ENCODE data around the gene TRPC6. TPM values are rescaled to one million over a fixed set of nuclear protein-coding genes. Genes with fewer than 3 reads are reported as not detected.
"Not testable (repeated sequence)": the region's sequence is repeated elsewhere in the genome, so short reads cannot be mapped to it uniquely, and the experiment has no call there.

Gene TRPC6
- polyA plus RNA-seq, 6 donors from 2014 or later, result 0.51 TPM; not detected in 5

GRCh38 chr11:101464388-101464787, 119.4 kb downstream of the TRPC6 start:
- not testable (repeated sequence) for H3K9me3 Mint-ChIP-seq; H3K27ac Mint-ChIP-seq; H3K4me1 Mint-ChIP-seq; DNase-seq; H3K4me3 Mint-ChIP-seq; H3K27me3 Mint-ChIP-seq; ATAC-seq (ENCODE audit: low read depth in 2 of 2); H3K36me3 Mint-ChIP-seq

- Mint-ChIP-seq H3K4me1 (no peaks in the 10 kb centered on the region), H3K9me3 (peaks cover 0 to 4% (median 0%) of the 10 kb centered on the region in 7 donors), H3K27me3 (no peaks in the 10 kb centered on the region), H3K36me3 (no peaks in the 10 kb centered on the region), H3K27ac (no peak overlapping the region), H3K4me3 (no peak overlapping the region)
- ATAC-seq (ENCODE audit: low read depth in 2 of 2) (no peak), DNase-seq (no peak)
Observed at GRCh38 chr11:101459020-101459419, 124.8 kb downstream of the TRPC6 start.

GRCh38 chr11:101458161-101458560, 125.6 kb downstream of the TRPC6 start:
- Mint-ChIP-seq H3K27ac (no peak overlapping the region), H3K36me3 (no peaks in the 10 kb centered on the region), H3K9me3 (peaks cover 0 to 4% (median 0%) of the 10 kb centered on the region in 7 donors), H3K27me3 (no peaks in the 10 kb centered on the region), H3K4me1 (no peaks in the 10 kb centered on the region), H3K4me3 (no peak overlapping the region)
- no peak for DNase-seq
- no peak for ATAC-seq (ENCODE audit: low read depth in 2 of 2)

- ATAC-seq (ENCODE audit: low read depth in 2 of 2) (no peak), DNase-seq (no peak)
- peaks cover 0 to 4% (median 0%) of the 10 kb centered on the region in 7 donors for H3K9me3 Mint-ChIP-seq
- no peaks in the 10 kb centered on the region for H3K27me3 Mint-ChIP-seq
- no peaks in the 10 kb centered on the region for H3K4me1 Mint-ChIP-seq
- H3K27ac Mint-ChIP-seq, result no peak overlapping the region
- H3K36me3 Mint-ChIP-seq, result no peaks in the 10 kb centered on the region
- H3K4me3 Mint-ChIP-seq, result no peak overlapping the region
Observed at GRCh38 chr11:101456812-101457211, 127.0 kb downstream of the TRPC6 start.

- no peaks in the 10 kb centered on the region for H3K9me3 Mint-ChIP-seq
- no peaks in the 10 kb centered on the region for H3K4me1 Mint-ChIP-seq
- H3K27me3 Mint-ChIP-seq, result no peaks in the 10 kb centered on the region
- H3K4me3 Mint-ChIP-seq, result no peak overlapping the region
- H3K36me3 Mint-ChIP-seq, result no peaks in the 10 kb centered on the region
- DNase-seq (no peak), ATAC-seq (ENCODE audit: low read depth in 2 of 2) (no peak)
- no peak overlapping the region for H3K27ac Mint-ChIP-seq
Observed at GRCh38 chr11:101453682-101454081, 130.1 kb downstream of the TRPC6 start.

GRCh38 chr11:101448881-101449442, 134.8 kb downstream of the TRPC6 start:
- H3K4me3 Mint-ChIP-seq, result no peak overlapping the region
- H3K36me3 Mint-ChIP-seq, result no peaks in the 10 kb centered on the region
- DNase-seq (no peak), ATAC-seq (ENCODE audit: low read depth in 2 of 2) (no peak)
- peaks cover 0 to 7% (median 0%) of the 10 kb centered on the region in 3 donors for H3K27me3 Mint-ChIP-seq
- H3K27ac Mint-ChIP-seq, result no peak overlapping the region
- peaks cover 0 to 2% (median 0%) of the 10 kb centered on the region in 7 donors for H3K9me3 Mint-ChIP-seq
- H3K4me1 Mint-ChIP-seq, result peaks cover 0 to 5% (median 0%) of the 10 kb centered on the region in 3 donors

- ATAC-seq (ENCODE audit: low read depth in 2 of 2) (no peak), DNase-seq (no peak)
- peaks cover 0 to 7% (median 0%) of the 10 kb centered on the region in 3 donors for H3K27me3 Mint-ChIP-seq
- H3K4me3 Mint-ChIP-seq, result no peak overlapping the region
- no peak overlapping the region for H3K27ac Mint-ChIP-seq
- H3K4me1 Mint-ChIP-seq, result peaks cover 0 to 5% (median 0%) of the 10 kb centered on the region in 3 donors
- peaks cover 0 to 5% (median 0%) of the 10 kb centered on the region in 7 donors for H3K9me3 Mint-ChIP-seq
- H3K36me3 Mint-ChIP-seq, result no peaks in the 10 kb centered on the region
Observed at GRCh38 chr11:101446726-101447125, 137.1 kb downstream of the TRPC6 start.

- no peak for ATAC-seq (ENCODE audit: low read depth in 2 of 2)
- Mint-ChIP-seq H3K27ac (no peak overlapping the region), H3K27me3 (peaks cover 0 to 7% (median 0%) of the 10 kb centered on the region in 3 donors), H3K4me3 (no peak overlapping the region), H3K36me3 (no peaks in the 10 kb centered on the region), H3K4me1 (peaks cover 0 to 5% (median 0%) of the 10 kb centered on the region in 3 donors), H3K9me3 (peaks cover 0 to 5% (median 0%) of the 10 kb centered on the region in 7 donors)
- DNase-seq, result no peak
Observed at GRCh38 chr11:101446238-101446637, 137.6 kb downstream of the TRPC6 start.

GRCh38 chr11:101445761-101446160, 138.0 kb downstream of the TRPC6 start:
- no peak overlapping the region for H3K4me3 Mint-ChIP-seq
- no peaks in the 10 kb centered on the region for H3K36me3 Mint-ChIP-seq
- no peak for DNase-seq
- peaks cover 0 to 5% (median 0%) of the 10 kb centered on the region in 7 donors for H3K9me3 Mint-ChIP-seq
- peaks cover 0 to 7% (median 0%) of the 10 kb centered on the region in 3 donors for H3K27me3 Mint-ChIP-seq
- peaks cover 0 to 5% (median 0%) of the 10 kb centered on the region in 3 donors for H3K4me1 Mint-ChIP-seq
- no peak overlapping the region for H3K27ac Mint-ChIP-seq
- no peak for ATAC-seq (ENCODE audit: low read depth in 2 of 2)

- H3K4me1 Mint-ChIP-seq, result peaks cover 0 to 5% (median 0%) of the 10 kb centered on the region in 3 donors
- no peaks in the 10 kb centered on the region for H3K36me3 Mint-ChIP-seq
- peaks cover 0 to 5% (median 0%) of the 10 kb centered on the region in 7 donors for H3K9me3 Mint-ChIP-seq
- H3K27me3 Mint-ChIP-seq, result peaks cover 0 to 7% (median 0%) of the 10 kb centered on the region in 3 donors
- DNase-seq (no peak), ATAC-seq (ENCODE audit: low read depth in 2 of 2) (no peak)
- H3K27ac Mint-ChIP-seq, result no peak overlapping the region
- H3K4me3 Mint-ChIP-seq, result no peak overlapping the region
Observed at GRCh38 chr11:101444851-101445250, 139.0 kb downstream of the TRPC6 start.

- Mint-ChIP-seq H3K9me3 (peaks cover 0 to 5% (median under 1%) of the 10 kb centered on the region in 7 donors), H3K27ac (no peak overlapping the region)
Observed at GRCh38 chr11:101444164-101444563, 139.6 kb downstream of the TRPC6 start.

GRCh38 chr11:101442936-101443521, 140.8 kb downstream of the TRPC6 start:
- Mint-ChIP-seq H3K9me3 (peaks cover 0 to 5% (median 2%) of the 10 kb centered on the region in 7 donors), H3K36me3 (no peaks in the 10 kb centered on the region), H3K4me3 (no peak overlapping the region), H3K27me3 (peaks cover 0 to 7% (median 0%) of the 10 kb centered on the region in 3 donors), H3K27ac (no peak overlapping the region), H3K4me1 (peaks cover 0 to 5% (median 0%) of the 10 kb centered on the region in 3 donors)
- ATAC-seq (ENCODE audit: low read depth in 2 of 2) (no peak), DNase-seq (no peak)

More at GRCh38 chr11:101444164-101444563, 139.6 kb downstream of the TRPC6 start:
- Mint-ChIP-seq H3K27me3 (peaks cover 0 to 7% (median 0%) of the 10 kb centered on the region in 3 donors), H3K36me3 (no peaks in the 10 kb centered on the region), H3K4me1 (peaks cover 0 to 5% (median 0%) of the 10 kb centered on the region in 3 donors), H3K4me3 (peak overlapping the region in 1 of 8 donors; percentile 11)
- ATAC-seq (ENCODE audit: low read depth in 2 of 2), result no peak
- no peak for DNase-seq

- H3K27ac Mint-ChIP-seq, result no peak overlapping the region
- no peak for ATAC-seq (ENCODE audit: low read depth in 2 of 2)
- H3K4me1 Mint-ChIP-seq, result peaks cover 0 to 5% (median 0%) of the 10 kb centered on the region in 3 donors
- no peak overlapping the region for H3K4me3 Mint-ChIP-seq
- peaks cover 0 to 5% (median 2%) of the 10 kb centered on the region in 7 donors for H3K9me3 Mint-ChIP-seq
- H3K36me3 Mint-ChIP-seq, result no peaks in the 10 kb centered on the region
- DNase-seq, result no peak
- H3K27me3 Mint-ChIP-seq, result peaks cover 0 to 7% (median 0%) of the 10 kb centered on the region in 3 donors
Observed at GRCh38 chr11:101442171-101442570, 141.6 kb downstream of the TRPC6 start.

- Mint-ChIP-seq H3K4me3 (no peak overlapping the region), H3K4me1 (peaks cover 0 to 5% (median 0%) of the 10 kb centered on the region in 3 donors), H3K27ac (no peak overlapping the region), H3K36me3 (no peaks in the 10 kb centered on the region), H3K9me3 (peaks cover 0 to 5% (median 2%) of the 10 kb centered on the region in 7 donors), H3K27me3 (peaks cover 0 to 6% (median 0%) of the 10 kb centered on the region in 3 donors)
- ATAC-seq (ENCODE audit: low read depth in 2 of 2) (no peak), DNase-seq (no peak)
Observed at GRCh38 chr11:101441747-101442146, 142.1 kb downstream of the TRPC6 start.

Measured in naive B cell (primary cell).